Activated naive CD8-positive, alpha-beta T cell treated with anti-CD3 and anti-CD28 coated beads, Interleukin-2, amount 10 ng/mL, durations not matched to agents 7 days and 5 days (primary cell): ENCODE measurements around the gene GALNT18. TPM values are rescaled to one million over a fixed set of nuclear protein-coding genes. Genes with fewer than 3 reads are reported as not detected.

Source experiments
- ATAC-seq: fragments of 150-1000 bp; cut with Tn5 transposase; one replicate; pipeline ENCODE4 v1.10.0; 2021; ENCODE audit warnings: low read depth, moderate library complexity
- POLR2A ChIA-PET: fragments of 350-600 bp; sonication (Branson Sonifier 250); formaldehyde crosslinking; loops from one replicate; lab custom pipeline; 2021; ENCODE audit warnings: antibody characterized with exemption; lab: Charles Lee
- DNase-seq: peaks from one replicate; pipeline ENCODE4 v3.0.0; 2021
- H3K27ac Mint-ChIP-seq: one replicate; pipeline ENCODE4 v1.8.0; 2022; ENCODE audit warnings: mild to moderate bottlenecking, mixed read lengths
- H3K27me3 Mint-ChIP-seq: one replicate; pipeline ENCODE4 v1.8.0; 2022; ENCODE audit warnings: mild to moderate bottlenecking, moderate library complexity, mixed read lengths
- H3K36me3 Mint-ChIP-seq: one replicate; pipeline ENCODE4 v1.8.0; 2021; ENCODE audit warnings: mild to moderate bottlenecking, mixed read lengths
- H3K4me1 Mint-ChIP-seq: one replicate; pipeline ENCODE4 v1.8.0; 2021; ENCODE audit warnings: mixed read lengths
- H3K4me3 Mint-ChIP-seq: one replicate; pipeline ENCODE4 v1.8.0; 2022; ENCODE audit warnings: mild to moderate bottlenecking, moderate library complexity, mixed read lengths
- H3K9me3 Mint-ChIP-seq: one replicate; pipeline ENCODE4 v1.8.0; 2021; ENCODE audit warnings: mixed read lengths
- total RNA-seq, 2 experiments: library from RNA; stranded (reverse); gene quantifications; one replicate each; pipeline ENCODE4 v1.2.3, GENCODE V29; 2021

GALNT18 gene
- total RNA-seq, 2 experiments from 2014 or later = 1.7 to 2.0 TPM

- Mint-ChIP-seq H3K36me3 (no peaks in the 10 kb centered on the region), H3K9me3 (no peaks in the 10 kb centered on the region), H3K4me3 (no peak overlapping the region), H3K4me1 (no peaks in the 10 kb centered on the region), H3K27ac (no peak overlapping the region), H3K27me3 (peaks cover 2% of the 10 kb centered on the region)
- no peak for DNase-seq
- ATAC-seq = no peak
- POLR2A ChIA-PET = no interaction called here
Measured at GRCh38 chr11:11297578-11297977, 324.2 kb downstream of the GALNT18 start.

- Mint-ChIP-seq H3K4me1 (no peaks in the 10 kb centered on the region), H3K9me3 (no peaks in the 10 kb centered on the region), H3K4me3 (no peak overlapping the region), H3K27ac (no peak overlapping the region), H3K36me3 (no peaks in the 10 kb centered on the region), H3K27me3 (peaks cover 2% of the 10 kb centered on the region)
- POLR2A ChIA-PET = no interaction called here
- ATAC-seq (no peak), DNase-seq (no peak)
Measured at GRCh38 chr11:11296434-11296833, 325.4 kb downstream of the GALNT18 start.

- DNase-seq (no peak), ATAC-seq (no peak)
- H3K27me3 Mint-ChIP-seq = peaks cover under 1% of the 10 kb centered on the region
- H3K36me3 Mint-ChIP-seq = no peaks in the 10 kb centered on the region
- no peaks in the 10 kb centered on the region for H3K9me3 Mint-ChIP-seq
- POLR2A ChIA-PET = no interaction called here
- H3K4me1 Mint-ChIP-seq = no peaks in the 10 kb centered on the region
- H3K27ac Mint-ChIP-seq = no peak overlapping the region
- H3K4me3 Mint-ChIP-seq = no peak overlapping the region
Measured at GRCh38 chr11:11294551-11294855, 327.3 kb downstream of the GALNT18 start.

GRCh38 chr11:11293798-11294550 is 327.8 kb downstream of the GALNT18 start:
- Mint-ChIP-seq H3K4me3 (no peak overlapping the region), H3K9me3 (no peaks in the 10 kb centered on the region), H3K27ac (no peak overlapping the region), H3K4me1 (no peaks in the 10 kb centered on the region), H3K27me3 (peaks cover 3% of the 10 kb centered on the region), H3K36me3 (no peaks in the 10 kb centered on the region)
- DNase-seq = no peak
- POLR2A ChIA-PET = no interaction called here
- ATAC-seq = no peak

GRCh38 chr11:11292839-11293238 is 329.0 kb downstream of the GALNT18 start:
- no peaks in the 10 kb centered on the region for H3K36me3 Mint-ChIP-seq
- no peak overlapping the region for H3K27ac Mint-ChIP-seq
- no peak for ATAC-seq
- H3K4me1 Mint-ChIP-seq = no peaks in the 10 kb centered on the region
- H3K27me3 Mint-ChIP-seq = peaks cover 5% of the 10 kb centered on the region
- POLR2A ChIA-PET = no interaction called here
- no peak overlapping the region for H3K4me3 Mint-ChIP-seq
- H3K9me3 Mint-ChIP-seq = no peaks in the 10 kb centered on the region
- DNase-seq = no peak

GRCh38 chr11:11291041-11292015 is 330.5 kb downstream of the GALNT18 start:
- Mint-ChIP-seq H3K4me3 (no peak overlapping the region), H3K27me3 (peaks cover 6% of the 10 kb centered on the region), H3K36me3 (no peaks in the 10 kb centered on the region), H3K27ac (no peak overlapping the region), H3K9me3 (no peaks in the 10 kb centered on the region), H3K4me1 (no peaks in the 10 kb centered on the region)
- POLR2A ChIA-PET = no interaction called here
- ATAC-seq (no peak), DNase-seq (no peak)

GRCh38 chr11:11290354-11290753 is 331.5 kb downstream of the GALNT18 start:
- Mint-ChIP-seq H3K36me3 (no peaks in the 10 kb centered on the region), H3K4me1 (no peaks in the 10 kb centered on the region), H3K9me3 (no peaks in the 10 kb centered on the region), H3K27me3 (peaks cover 6% of the 10 kb centered on the region), H3K27ac (no peak overlapping the region), H3K4me3 (no peak overlapping the region)
- POLR2A ChIA-PET = no interaction called here
- no peak for ATAC-seq
- no peak for DNase-seq

GRCh38 chr11:11289669-11290068 is 332.1 kb downstream of the GALNT18 start:
- H3K4me3 Mint-ChIP-seq = no peak overlapping the region
- POLR2A ChIA-PET = no interaction called here
- DNase-seq = no peak
- H3K27me3 Mint-ChIP-seq = peaks cover 6% of the 10 kb centered on the region
- H3K27ac Mint-ChIP-seq = no peak overlapping the region
- ATAC-seq = no peak
- no peaks in the 10 kb centered on the region for H3K9me3 Mint-ChIP-seq
- H3K4me1 Mint-ChIP-seq = no peaks in the 10 kb centered on the region
- no peaks in the 10 kb centered on the region for H3K36me3 Mint-ChIP-seq

- ATAC-seq = no peak
- H3K4me1 Mint-ChIP-seq = no peaks in the 10 kb centered on the region
- H3K4me3 Mint-ChIP-seq = no peak overlapping the region
- no peak overlapping the region for H3K27ac Mint-ChIP-seq
- no peaks in the 10 kb centered on the region for H3K36me3 Mint-ChIP-seq
- POLR2A ChIA-PET = no interaction called here
- DNase-seq = no peak
- no peaks in the 10 kb centered on the region for H3K9me3 Mint-ChIP-seq
- H3K27me3 Mint-ChIP-seq = peaks cover 6% of the 10 kb centered on the region
Measured at GRCh38 chr11:11288972-11289616, 332.7 kb downstream of the GALNT18 start.

- Mint-ChIP-seq H3K4me1 (peaks cover 3% of the 10 kb centered on the region), H3K27me3 (peaks cover 5% of the 10 kb centered on the region), H3K4me3 (no peak overlapping the region), H3K27ac (no peak overlapping the region), H3K9me3 (no peaks in the 10 kb centered on the region), H3K36me3 (no peaks in the 10 kb centered on the region)
- POLR2A ChIA-PET = no interaction called here
- no peak for DNase-seq
- no peak for ATAC-seq
Measured at GRCh38 chr11:11284481-11284880, 337.3 kb downstream of the GALNT18 start.

GRCh38 chr11:11281626-11282025 is 340.2 kb downstream of the GALNT18 start:
- H3K9me3 Mint-ChIP-seq = no peaks in the 10 kb centered on the region
- H3K27me3 Mint-ChIP-seq = peaks cover 10% of the 10 kb centered on the region

GRCh38 chr11:11280826-11281225 is 341.0 kb downstream of the GALNT18 start:
- no peaks in the 10 kb centered on the region for H3K36me3 Mint-ChIP-seq
- no peak overlapping the region for H3K4me3 Mint-ChIP-seq
- H3K9me3 Mint-ChIP-seq = no peaks in the 10 kb centered on the region
- H3K27ac Mint-ChIP-seq = no peak overlapping the region
- ATAC-seq (no peak), DNase-seq (no peak)
- POLR2A ChIA-PET = no interaction called here
- H3K4me1 Mint-ChIP-seq = peaks cover 3% of the 10 kb centered on the region
- H3K27me3 Mint-ChIP-seq = peaks cover 10% of the 10 kb centered on the region

More at GRCh38 chr11:11281626-11282025, 340.2 kb downstream of the GALNT18 start:
- POLR2A ChIA-PET = no interaction called here
- no peaks in the 10 kb centered on the region for H3K36me3 Mint-ChIP-seq
- H3K27ac Mint-ChIP-seq = no peak overlapping the region
- DNase-seq (no peak), ATAC-seq (no peak)
- H3K4me1 Mint-ChIP-seq = peaks cover 3% of the 10 kb centered on the region
- no peak overlapping the region for H3K4me3 Mint-ChIP-seq

GRCh38 chr11:11279956-11280689 is 341.7 kb downstream of the GALNT18 start:
- H3K36me3 Mint-ChIP-seq = no peaks in the 10 kb centered on the region
- POLR2A ChIA-PET = no interaction called here
- no peaks in the 10 kb centered on the region for H3K9me3 Mint-ChIP-seq
- DNase-seq (no peak), ATAC-seq (no peak)
- no peak overlapping the region for H3K27ac Mint-ChIP-seq
- peaks cover 10% of the 10 kb centered on the region for H3K27me3 Mint-ChIP-seq
- peaks cover 3% of the 10 kb centered on the region for H3K4me1 Mint-ChIP-seq
- H3K4me3 Mint-ChIP-seq = no peak overlapping the region
